Limb (tissue), 2 donors: ENCODE results near the gene B3GAT1.

Source experiments
- DNase-seq, 2 donors: peaks; one replicate each; pipeline ENCODE4 v3.0.0-alpha.2; 2016; ENCODE audit errors: extremely low spot score in 2 of 2

Gene B3GAT1

GRCh38 chr11:134410766-134411165 lies 1.3 kb downstream of the B3GAT1 start:
- DNase-seq: no peak

GRCh38 chr11:134409552-134410429 lies 2.3 kb downstream of the B3GAT1 start:
- no peak for DNase-seq

GRCh38 chr11:134407923-134408322 lies 4.1 kb downstream of the B3GAT1 start:
- DNase-seq: no peak

- no peak for DNase-seq
These were observed 4.7 kb downstream of the B3GAT1 start for GRCh38 chr11:134407321-134407828.

- no peak for DNase-seq
These were observed 5.5 kb downstream of the B3GAT1 start for GRCh38 chr11:134406264-134407185.

- DNase-seq: no peak
These were observed 6.2 kb downstream of the B3GAT1 start for GRCh38 chr11:134405841-134406240.

- DNase-seq: no peak
These were observed 6.6 kb downstream of the B3GAT1 start for GRCh38 chr11:134405436-134405835.

- no peak for DNase-seq
These were observed 7.3 kb downstream of the B3GAT1 start for GRCh38 chr11:134404575-134405341.

GRCh38 chr11:134402910-134403309 lies 9.1 kb downstream of the B3GAT1 start:
- no peak for DNase-seq

- no peak for DNase-seq
These were observed 9.9 kb downstream of the B3GAT1 start for GRCh38 chr11:134401825-134402809.

- no peak for DNase-seq
These were observed 12.0 kb downstream of the B3GAT1 start for GRCh38 chr11:134399996-134400395.

- DNase-seq: no peak
These were observed 12.8 kb downstream of the B3GAT1 start for GRCh38 chr11:134399293-134399654.

GRCh38 chr11:134398644-134399292 lies 13.3 kb downstream of the B3GAT1 start:
- DNase-seq: no peak

- no peak for DNase-seq
These were observed 14.0 kb downstream of the B3GAT1 start for GRCh38 chr11:134398079-134398444.

- DNase-seq: no peak
These were observed 14.6 kb downstream of the B3GAT1 start for GRCh38 chr11:134397304-134398078.

- no peak for DNase-seq
These were observed 17.0 kb downstream of the B3GAT1 start for GRCh38 chr11:134395002-134395401.

GRCh38 chr11:134394311-134394710 lies 17.7 kb downstream of the B3GAT1 start:
- DNase-seq: no peak

GRCh38 chr11:134393638-134394037 lies 18.4 kb downstream of the B3GAT1 start:
- DNase-seq: no peak
